ENCODE measurements around the gene FADS6. TPM values are rescaled to one million over a fixed set of nuclear protein-coding genes. Genes with fewer than 3 reads are reported as not detected.

The FADS6 gene
- total and polyA plus RNA-seq, 2 donors (not counting 3 experiments of a cell fraction or from before 2014, with no cell fraction given), result not detected

- CTCF ChIA-PET, result interaction anchor here (2.8 to 14.2 kb wide), 6 partner anchors 9 to 206 kb away, joined by 9 to 325 read pairs (median 56); partner anchors contain the start of gene FDXR
- TF ChIP-seq JUN (IDR thresholded peaks at IDR 0.05; ENCODE audit: borderline replicate concordance, insufficient read depth, insufficient read length, low read depth), result no peak
- TF ChIP-seq MYC (IDR thresholded peaks at IDR 0.05; ENCODE audit: low read depth, low read length), result no peak
- TF ChIP-seq FOS (IDR thresholded peaks at IDR 0.05; ENCODE audit: borderline replicate concordance, insufficient read depth, low read length), result no peak
- no peak for TF ChIP-seq CTCF (IDR thresholded peaks at IDR 0.05; ENCODE audit: extremely low read depth in 1 of 2, insufficient read depth in 1 of 2, low read depth in 1 of 2, low read length in 2 of 2)
- no peak for TF ChIP-seq MAX (IDR thresholded peaks at IDR 0.05; ENCODE audit: insufficient read depth, insufficient read length)
- no peak for TF ChIP-seq POLR2A (IDR thresholded peaks at IDR 0.05; ENCODE audit: low read depth, low read length)
- TF ChIP-seq GATA2 (IDR thresholded peaks at IDR 0.05; ENCODE audit: insufficient read depth, insufficient read length, low read depth, low read length), result no peak
- no peak for TF ChIP-seq POLR2AphosphoS5 (IDR thresholded peaks at IDR 0.05; ENCODE audit: insufficient read depth, low read depth, low read length)
- TF ChIP-seq EZH2 (IDR thresholded peaks at IDR 0.05; ENCODE audit: borderline replicate concordance, low read depth, low read length, severe bottlenecking), result no peak
- Histone ChIP-seq H3K79me2 (ENCODE audit: control insufficient read depth, insufficient read depth, low read length) (no peaks in the 10 kb centered on the region), H2AFZ (ENCODE audit: low read depth, low read length) (no peak overlapping the region), H3K4me2 (ENCODE audit: insufficient read depth, low read length) (no peak overlapping the region), H3K9me3 (replicated peaks; ENCODE audit: control insufficient read depth, insufficient read depth, low read length) (no peaks in the 10 kb centered on the region), H3K27ac (ENCODE audit: insufficient read depth, low read depth, low read length) (no peak overlapping the region), H4K20me1 (replicated peaks; ENCODE audit: control insufficient read depth, extremely low read depth, insufficient read depth, low read length) (no peaks in the 10 kb centered on the region), H3K9ac (replicated peaks; ENCODE audit: extremely low read depth, insufficient read depth, low read length) (no peak overlapping the region), H3K36me3 (ENCODE audit: control insufficient read depth in 2 of 2, extremely low read depth in 1 of 2, insufficient read depth in 2 of 2, low read length in 2 of 2) (no peaks in the 10 kb centered on the region), H3K27me3 (ENCODE audit: control insufficient read depth in 2 of 2, insufficient read depth in 2 of 2, low read length in 2 of 2) (peaks cover 21 to 30% of the 10 kb centered on the region in 2 experiments), H3K4me1 (ENCODE audit: control insufficient read depth, extremely low read depth, insufficient read depth, low read length) (peaks cover 12% of the 10 kb centered on the region), H3K9me1 (replicated peaks; ENCODE audit: control insufficient read depth, extremely low read depth, insufficient read depth, low read length) (no peaks in the 10 kb centered on the region), H3K4me3 (replicated peaks in 1 of 3; ENCODE audit: insufficient read depth in 1 of 3, low read depth in 1 of 3, low read length in 3 of 3) (no peak overlapping the region)
- BruUV-seq (replicated peaks), result no TSS peak
- intact Hi-C loops (cut with micrococcal nuclease), result no loop called here
- POLR2A ChIA-PET, result no interaction called here
- DNase-seq (ENCODE audit: low read depth, low spot score) (no peak), FAIRE-seq (no peak)
- dilution Hi-C loops (cut with MboI; ENCODE audit: extremely low pct_ligation_motif_present, low sequenced_read_pairs), result no loop called here
Measured at GRCh38 chr17:74863420-74864296, 29.8 kb downstream of the FADS6 start.

Measured in endothelial cell of umbilical vein (primary cell).